ENCODE measurements around the gene KCNH8.

The KCNH8 gene

GRCh38 chr3:19183584-19183983, 35.3 kb downstream of the KCNH8 start:
- H3K9ac ChIP-seq (ENCODE audit: low read depth, low read length): no peak overlapping the region
- H3K36me3 ChIP-seq (ENCODE audit: insufficient read depth, low read length): no peaks in the 10 kb centered on the region
- H3K4me3 ChIP-seq (ENCODE audit: low read length): no peak overlapping the region
- H3K4me2 ChIP-seq (ENCODE audit: low read length): no peak overlapping the region
- H3K4me1 ChIP-seq (ENCODE audit: control insufficient read depth, insufficient read depth, low read length): no peaks in the 10 kb centered on the region
- H3K27me3 ChIP-seq (ENCODE audit: control insufficient read depth, insufficient read depth, low read length): no peaks in the 10 kb centered on the region
- H3K9me3 ChIP-seq (replicated peaks; ENCODE audit: low read length): no peaks in the 10 kb centered on the region

GRCh38 chr3:19190126-19190525, 41.8 kb downstream of the KCNH8 start:
- Histone ChIP-seq H3K36me3 (ENCODE audit: insufficient read depth, low read length) (no peaks in the 10 kb centered on the region), H3K27me3 (ENCODE audit: control insufficient read depth, insufficient read depth, low read length) (no peaks in the 10 kb centered on the region), H3K9ac (ENCODE audit: low read depth, low read length) (no peak overlapping the region), H3K4me1 (ENCODE audit: control insufficient read depth, insufficient read depth, low read length) (no peaks in the 10 kb centered on the region), H3K4me3 (ENCODE audit: low read length) (no peak overlapping the region), H3K4me2 (ENCODE audit: low read length) (no peak overlapping the region), H3K9me3 (replicated peaks; ENCODE audit: low read length) (no peaks in the 10 kb centered on the region)

GRCh38 chr3:19190602-19191001, 42.3 kb downstream of the KCNH8 start:
- no peaks in the 10 kb centered on the region for H3K9me3 ChIP-seq (replicated peaks; ENCODE audit: low read length)
- H3K4me2 ChIP-seq (ENCODE audit: low read length): no peak overlapping the region
- H3K4me3 ChIP-seq (ENCODE audit: low read length): no peak overlapping the region
- H3K27me3 ChIP-seq (ENCODE audit: control insufficient read depth, insufficient read depth, low read length): no peaks in the 10 kb centered on the region
- H3K9ac ChIP-seq (ENCODE audit: low read depth, low read length): no peak overlapping the region
- H3K4me1 ChIP-seq (ENCODE audit: control insufficient read depth, insufficient read depth, low read length): no peaks in the 10 kb centered on the region
- no peaks in the 10 kb centered on the region for H3K36me3 ChIP-seq (ENCODE audit: insufficient read depth, low read length)

GRCh38 chr3:19199131-19199530, 50.8 kb downstream of the KCNH8 start:
- no peak overlapping the region for H3K4me3 ChIP-seq (ENCODE audit: low read length)
- no peaks in the 10 kb centered on the region for H3K27me3 ChIP-seq (ENCODE audit: control insufficient read depth, insufficient read depth, low read length)
- H3K9me3 ChIP-seq (replicated peaks; ENCODE audit: low read length): no peaks in the 10 kb centered on the region
- H3K4me2 ChIP-seq (ENCODE audit: low read length): no peak overlapping the region
- H3K4me1 ChIP-seq (ENCODE audit: control insufficient read depth, insufficient read depth, low read length): no peaks in the 10 kb centered on the region
- no peak overlapping the region for H3K9ac ChIP-seq (ENCODE audit: low read depth, low read length)
- no peaks in the 10 kb centered on the region for H3K36me3 ChIP-seq (ENCODE audit: insufficient read depth, low read length)

GRCh38 chr3:19202303-19202702, 54.0 kb downstream of the KCNH8 start:
- H3K4me3 ChIP-seq (ENCODE audit: low read length): no peak overlapping the region
- H3K4me1 ChIP-seq (ENCODE audit: control insufficient read depth, insufficient read depth, low read length): no peaks in the 10 kb centered on the region
- no peaks in the 10 kb centered on the region for H3K36me3 ChIP-seq (ENCODE audit: insufficient read depth, low read length)

GRCh38 chr3:19202754-19203153, 54.4 kb downstream of the KCNH8 start:
- Histone ChIP-seq H3K4me1 (ENCODE audit: control insufficient read depth, insufficient read depth, low read length) (no peaks in the 10 kb centered on the region), H3K27me3 (ENCODE audit: control insufficient read depth, insufficient read depth, low read length) (no peaks in the 10 kb centered on the region), H3K4me2 (ENCODE audit: low read length) (no peak overlapping the region)

More at GRCh38 chr3:19202303-19202702, 54.0 kb downstream of the KCNH8 start:
- Histone ChIP-seq H3K4me2 (ENCODE audit: low read length) (no peak overlapping the region), H3K27me3 (ENCODE audit: control insufficient read depth, insufficient read depth, low read length) (no peaks in the 10 kb centered on the region), H3K9ac (ENCODE audit: low read depth, low read length) (no peak overlapping the region), H3K9me3 (replicated peaks; ENCODE audit: low read length) (no peaks in the 10 kb centered on the region)

GRCh38 chr3:19206540-19206939, 58.2 kb downstream of the KCNH8 start:
- H3K9ac ChIP-seq (ENCODE audit: low read depth, low read length): no peak overlapping the region
- H3K4me1 ChIP-seq (ENCODE audit: control insufficient read depth, insufficient read depth, low read length): no peaks in the 10 kb centered on the region
- no peak overlapping the region for H3K4me3 ChIP-seq (ENCODE audit: low read length)
- H3K9me3 ChIP-seq (replicated peaks; ENCODE audit: low read length): no peaks in the 10 kb centered on the region
- no peaks in the 10 kb centered on the region for H3K27me3 ChIP-seq (ENCODE audit: control insufficient read depth, insufficient read depth, low read length)
- H3K36me3 ChIP-seq (ENCODE audit: insufficient read depth, low read length): no peaks in the 10 kb centered on the region
- H3K4me2 ChIP-seq (ENCODE audit: low read length): no peak overlapping the region

More at GRCh38 chr3:19202754-19203153, 54.4 kb downstream of the KCNH8 start:
- H3K9ac ChIP-seq (ENCODE audit: low read depth, low read length): no peak overlapping the region
- no peaks in the 10 kb centered on the region for H3K36me3 ChIP-seq (ENCODE audit: insufficient read depth, low read length)
- H3K4me3 ChIP-seq (ENCODE audit: low read length): no peak overlapping the region
- no peaks in the 10 kb centered on the region for H3K9me3 ChIP-seq (replicated peaks; ENCODE audit: low read length)

- Histone ChIP-seq H3K36me3 (ENCODE audit: insufficient read depth, low read length) (no peaks in the 10 kb centered on the region), H3K27me3 (ENCODE audit: control insufficient read depth, insufficient read depth, low read length) (no peaks in the 10 kb centered on the region), H3K4me2 (ENCODE audit: low read length) (no peak overlapping the region), H3K4me3 (ENCODE audit: low read length) (no peak overlapping the region), H3K9me3 (replicated peaks; ENCODE audit: low read length) (no peaks in the 10 kb centered on the region), H3K9ac (ENCODE audit: low read depth, low read length) (no peak overlapping the region), H3K4me1 (ENCODE audit: control insufficient read depth, insufficient read depth, low read length) (no peaks in the 10 kb centered on the region)
These were observed 65.4 kb downstream of the KCNH8 start for GRCh38 chr3:19213603-19214220.

GRCh38 chr3:19215427-19215826, 67.1 kb downstream of the KCNH8 start:
- Histone ChIP-seq H3K4me2 (ENCODE audit: low read length) (no peak overlapping the region), H3K4me3 (ENCODE audit: low read length) (no peak overlapping the region), H3K27me3 (ENCODE audit: control insufficient read depth, insufficient read depth, low read length) (no peaks in the 10 kb centered on the region), H3K4me1 (ENCODE audit: control insufficient read depth, insufficient read depth, low read length) (no peaks in the 10 kb centered on the region), H3K9me3 (replicated peaks; ENCODE audit: low read length) (no peaks in the 10 kb centered on the region), H3K9ac (ENCODE audit: low read depth, low read length) (no peak overlapping the region), H3K36me3 (ENCODE audit: insufficient read depth, low read length) (no peaks in the 10 kb centered on the region)

GRCh38 chr3:19216669-19217337, 68.5 kb downstream of the KCNH8 start:
- no peaks in the 10 kb centered on the region for H3K27me3 ChIP-seq (ENCODE audit: control insufficient read depth, insufficient read depth, low read length)
- H3K4me3 ChIP-seq (ENCODE audit: low read length): no peak overlapping the region
- H3K36me3 ChIP-seq (ENCODE audit: insufficient read depth, low read length): no peaks in the 10 kb centered on the region
- H3K4me2 ChIP-seq (ENCODE audit: low read length): no peak overlapping the region
- no peak overlapping the region for H3K9ac ChIP-seq (ENCODE audit: low read depth, low read length)
- no peaks in the 10 kb centered on the region for H3K9me3 ChIP-seq (replicated peaks; ENCODE audit: low read length)
- H3K4me1 ChIP-seq (ENCODE audit: control insufficient read depth, insufficient read depth, low read length): no peaks in the 10 kb centered on the region

- H3K4me2 ChIP-seq (ENCODE audit: low read length): no peak overlapping the region
These were observed 72.0 kb downstream of the KCNH8 start for GRCh38 chr3:19220311-19220710.

GRCh38 chr3:19221081-19221480, 72.8 kb downstream of the KCNH8 start:
- Histone ChIP-seq H3K9ac (ENCODE audit: low read depth, low read length) (no peak overlapping the region), H3K36me3 (ENCODE audit: insufficient read depth, low read length) (no peaks in the 10 kb centered on the region), H3K9me3 (replicated peaks; ENCODE audit: low read length) (no peaks in the 10 kb centered on the region), H3K4me3 (ENCODE audit: low read length) (no peak overlapping the region), H3K4me2 (ENCODE audit: low read length) (no peak overlapping the region), H3K27me3 (ENCODE audit: control insufficient read depth, insufficient read depth, low read length) (no peaks in the 10 kb centered on the region), H3K4me1 (ENCODE audit: control insufficient read depth, insufficient read depth, low read length) (no peaks in the 10 kb centered on the region)

More at GRCh38 chr3:19220311-19220710, 72.0 kb downstream of the KCNH8 start:
- H3K9me3 ChIP-seq (replicated peaks; ENCODE audit: low read length): no peaks in the 10 kb centered on the region
- no peaks in the 10 kb centered on the region for H3K4me1 ChIP-seq (ENCODE audit: control insufficient read depth, insufficient read depth, low read length)
- H3K36me3 ChIP-seq (ENCODE audit: insufficient read depth, low read length): no peaks in the 10 kb centered on the region
- no peaks in the 10 kb centered on the region for H3K27me3 ChIP-seq (ENCODE audit: control insufficient read depth, insufficient read depth, low read length)
- H3K9ac ChIP-seq (ENCODE audit: low read depth, low read length): no peak overlapping the region
- no peak overlapping the region for H3K4me3 ChIP-seq (ENCODE audit: low read length)
